ENCODE measurements around the gene IFRD2.
"Not testable (repeated sequence)": the region's sequence is repeated elsewhere in the genome, so short reads cannot be mapped to it uniquely, and the experiment has no call there.

The IFRD2 gene

DNA sequence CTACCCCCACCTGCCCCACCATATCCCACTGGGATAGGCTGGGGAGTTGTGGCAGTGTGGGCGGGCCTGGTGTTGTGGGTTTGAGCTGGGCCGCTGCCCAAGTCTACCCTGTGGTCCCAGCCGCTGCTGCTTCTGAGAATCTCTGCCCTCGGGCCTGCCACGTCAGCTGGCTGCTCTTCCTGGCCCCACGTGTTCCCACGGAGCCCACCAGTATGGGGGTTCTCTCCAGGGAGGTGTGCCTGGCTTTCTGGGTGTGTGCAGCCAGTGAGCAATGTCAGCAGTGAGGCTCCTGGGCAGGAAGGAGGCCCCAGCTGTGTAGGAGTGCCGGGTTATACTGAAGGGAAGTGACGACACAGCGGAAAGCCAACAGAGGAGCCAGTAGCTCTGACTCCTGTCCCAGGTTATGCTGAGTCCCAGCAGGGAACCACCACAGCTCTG, 45.7 kb downstream of the IFRD2 start:
- DNase-seq (ENCODE audit: low read depth, low spot score), result no peak
- Histone ChIP-seq H3K4me1 (ENCODE audit: control insufficient read depth, insufficient read depth, low read length) (peaks cover 20% of the 10 kb centered on the region), H3K36me3 (ENCODE audit: control insufficient read depth, insufficient read depth, low read length) (peaks cover 8% of the 10 kb centered on the region; the same call in 1 of the 2 replicates), H3K4me3 (ENCODE audit: low read length) (no peak overlapping the region), H3K9me3 (ENCODE audit: control insufficient read depth, insufficient read depth, low read length) (no peaks in the 10 kb centered on the region), H3K27me3 (ENCODE audit: control insufficient read depth, insufficient read depth, low read length) (no peaks in the 10 kb centered on the region), H3K27ac (ENCODE audit: low read length) (no peak overlapping the region)
- WGBS (ENCODE audit: insufficient coverage, insufficient read length), result no CpG with 5 or more reads among the region's 10 CpGs

GRCh38 chr3:50245831-50246516, 46.3 kb downstream of the IFRD2 start:
- Histone ChIP-seq H3K27ac (ENCODE audit: low read length) (no peak overlapping the region), H3K27me3 (ENCODE audit: control insufficient read depth, insufficient read depth, low read length) (no peaks in the 10 kb centered on the region), H3K4me1 (ENCODE audit: control insufficient read depth, insufficient read depth, low read length) (peaks cover 22% of the 10 kb centered on the region), H3K36me3 (ENCODE audit: control insufficient read depth, insufficient read depth, low read length) (peaks cover 5% of the 10 kb centered on the region; the same call in 1 of the 2 replicates), H3K4me3 (ENCODE audit: low read length) (no peak overlapping the region), H3K9me3 (ENCODE audit: control insufficient read depth, insufficient read depth, low read length) (no peaks in the 10 kb centered on the region)
- no CpG with 5 or more reads among the region's 25 CpGs for WGBS (ENCODE audit: insufficient coverage, insufficient read length)
- no peak for DNase-seq (ENCODE audit: low read depth, low spot score)

- peaks cover 23% of the 10 kb centered on the region for H3K4me1 ChIP-seq (ENCODE audit: control insufficient read depth, insufficient read depth, low read length)
- no peak for DNase-seq (ENCODE audit: low read depth, low spot score)
- H3K9me3 ChIP-seq (ENCODE audit: control insufficient read depth, insufficient read depth, low read length), result no peaks in the 10 kb centered on the region
- H3K27ac ChIP-seq (ENCODE audit: low read length), result no peak overlapping the region
- H3K4me3 ChIP-seq (ENCODE audit: low read length), result no peak overlapping the region
- no CpG with 5 or more reads among the region's 16 CpGs for WGBS (ENCODE audit: insufficient coverage, insufficient read length)
- peaks cover 5% of the 10 kb centered on the region; the same call in 1 of the 2 replicates for H3K36me3 ChIP-seq (ENCODE audit: control insufficient read depth, insufficient read depth, low read length)
- H3K27me3 ChIP-seq (ENCODE audit: control insufficient read depth, insufficient read depth, low read length), result no peaks in the 10 kb centered on the region
Measured at GRCh38 chr3:50245251-50245745, 46.9 kb downstream of the IFRD2 start.

DNA sequence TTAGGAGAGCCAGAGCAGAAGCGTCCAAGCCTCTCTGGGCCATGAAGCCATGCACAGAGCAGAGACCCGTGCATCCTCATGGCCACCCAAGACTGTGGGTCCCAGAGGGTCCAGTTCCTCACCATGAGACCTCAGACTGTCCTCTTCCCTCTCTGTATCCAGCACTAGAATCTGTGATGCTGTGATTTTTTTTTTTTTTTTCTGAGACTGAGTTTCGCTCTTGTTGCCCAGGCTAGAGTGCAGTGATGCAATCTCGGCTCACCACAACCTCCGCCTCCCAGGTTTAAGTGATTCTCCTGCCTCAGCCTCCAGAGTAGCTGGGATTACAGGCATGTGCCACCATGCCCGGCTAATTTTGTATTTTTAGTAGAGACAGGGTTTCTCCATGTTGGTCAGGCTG, 47.4 kb downstream of the IFRD2 start:
- H3K4me3 ChIP-seq (ENCODE audit: low read length); H3K27me3 ChIP-seq (ENCODE audit: control insufficient read depth, insufficient read depth, low read length); H3K9me3 ChIP-seq (ENCODE audit: control insufficient read depth, insufficient read depth, low read length); H3K27ac ChIP-seq (ENCODE audit: low read length); DNase-seq (ENCODE audit: low read depth, low spot score); H3K36me3 ChIP-seq (ENCODE audit: control insufficient read depth, insufficient read depth, low read length): not testable (repeated sequence)
- peaks cover 23% of the 10 kb centered on the region for H3K4me1 ChIP-seq (ENCODE audit: control insufficient read depth, insufficient read depth, low read length)
- WGBS (ENCODE audit: insufficient coverage, insufficient read length), result no CpG with 5 or more reads among the region's 6 CpGs

- no CpG with 5 or more reads among the region's 4 CpGs for WGBS (ENCODE audit: insufficient coverage, insufficient read length)
- Histone ChIP-seq H3K36me3 (ENCODE audit: control insufficient read depth, insufficient read depth, low read length) (no peaks in the 10 kb centered on the region), H3K27me3 (ENCODE audit: control insufficient read depth, insufficient read depth, low read length) (no peaks in the 10 kb centered on the region), H3K27ac (ENCODE audit: low read length) (no peak overlapping the region), H3K9me3 (ENCODE audit: control insufficient read depth, insufficient read depth, low read length) (no peaks in the 10 kb centered on the region), H3K4me3 (ENCODE audit: low read length) (no peak overlapping the region), H3K4me1 (ENCODE audit: control insufficient read depth, insufficient read depth, low read length) (peaks cover 27% of the 10 kb centered on the region)
- no peak for DNase-seq (ENCODE audit: low read depth, low spot score)
Measured at GRCh38 chr3:50243543-50243895, 48.7 kb downstream of the IFRD2 start.

- Histone ChIP-seq H3K27me3 (ENCODE audit: control insufficient read depth, insufficient read depth, low read length) (no peaks in the 10 kb centered on the region), H3K27ac (ENCODE audit: low read length) (no peak overlapping the region), H3K36me3 (ENCODE audit: control insufficient read depth, insufficient read depth, low read length) (no peaks in the 10 kb centered on the region), H3K4me3 (ENCODE audit: low read length) (no peak overlapping the region), H3K4me1 (ENCODE audit: control insufficient read depth, insufficient read depth, low read length) (peaks cover 30% of the 10 kb centered on the region), H3K9me3 (ENCODE audit: control insufficient read depth, insufficient read depth, low read length) (no peaks in the 10 kb centered on the region)
- DNase-seq (ENCODE audit: low read depth, low spot score), result no peak
- no CpG with 5 or more reads among the region's 14 CpGs for WGBS (ENCODE audit: insufficient coverage, insufficient read length)
Measured at GRCh38 chr3:50242851-50243542, 49.2 kb downstream of the IFRD2 start.

GRCh38 chr3:50242381-50242770, 49.9 kb downstream of the IFRD2 start:
- no peak overlapping the region for H3K4me3 ChIP-seq (ENCODE audit: low read length)
- no peaks in the 10 kb centered on the region for H3K36me3 ChIP-seq (ENCODE audit: control insufficient read depth, insufficient read depth, low read length)
- DNase-seq (ENCODE audit: low read depth, low spot score), result no peak
- H3K27ac ChIP-seq (ENCODE audit: low read length), result no peak overlapping the region
- no peaks in the 10 kb centered on the region for H3K27me3 ChIP-seq (ENCODE audit: control insufficient read depth, insufficient read depth, low read length)
- WGBS (ENCODE audit: insufficient coverage, insufficient read length), result no CpG with 5 or more reads among the region's 3 CpGs
- no peaks in the 10 kb centered on the region for H3K9me3 ChIP-seq (ENCODE audit: control insufficient read depth, insufficient read depth, low read length)
- H3K4me1 ChIP-seq (ENCODE audit: control insufficient read depth, insufficient read depth, low read length), result peaks cover 30% of the 10 kb centered on the region

DNA sequence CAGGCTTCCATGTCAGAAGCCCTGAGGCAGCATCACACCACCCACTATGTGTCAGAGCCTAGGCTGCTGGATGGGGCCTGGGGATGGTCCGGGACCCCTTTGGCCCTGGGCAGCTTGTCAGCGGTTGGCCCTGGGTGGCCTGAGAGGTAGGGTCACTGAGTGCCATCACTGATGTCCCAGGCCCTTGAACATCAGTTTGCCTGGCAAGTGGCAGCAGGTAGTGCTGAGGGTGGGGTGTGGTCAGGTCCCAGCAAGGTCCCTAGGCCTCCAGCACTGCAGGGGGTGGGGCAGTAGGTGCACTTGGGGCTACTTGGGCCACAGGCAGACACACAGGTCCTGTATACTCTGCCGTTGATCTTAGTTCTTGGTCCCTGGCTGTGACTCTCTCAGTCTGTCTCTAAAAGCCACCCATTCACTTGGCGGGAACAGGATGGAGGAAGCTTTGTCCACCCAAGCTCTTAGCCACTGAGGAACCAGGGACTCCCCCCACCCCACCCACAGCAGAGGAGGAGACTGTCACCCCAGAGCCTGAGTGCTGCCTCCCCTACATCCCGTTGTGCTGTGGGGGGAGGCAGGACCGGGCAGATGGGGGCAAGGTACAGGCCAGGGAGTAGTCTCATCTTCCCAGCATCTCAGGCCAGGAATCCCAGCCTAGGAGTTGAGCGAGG, 50.4 kb downstream of the IFRD2 start:
- no peak for DNase-seq (ENCODE audit: low read depth, low spot score)
- Histone ChIP-seq H3K9me3 (ENCODE audit: control insufficient read depth, insufficient read depth, low read length) (no peaks in the 10 kb centered on the region), H3K27me3 (ENCODE audit: control insufficient read depth, insufficient read depth, low read length) (no peaks in the 10 kb centered on the region), H3K4me3 (ENCODE audit: low read length) (no peak overlapping the region), H3K27ac (ENCODE audit: low read length) (no peak overlapping the region), H3K36me3 (ENCODE audit: control insufficient read depth, insufficient read depth, low read length) (no peaks in the 10 kb centered on the region), H3K4me1 (ENCODE audit: control insufficient read depth, insufficient read depth, low read length) (peaks cover 30% of the 10 kb centered on the region)
- WGBS (ENCODE audit: insufficient coverage, insufficient read length), result no CpG with 5 or more reads among the region's 7 CpGs

DNA sequence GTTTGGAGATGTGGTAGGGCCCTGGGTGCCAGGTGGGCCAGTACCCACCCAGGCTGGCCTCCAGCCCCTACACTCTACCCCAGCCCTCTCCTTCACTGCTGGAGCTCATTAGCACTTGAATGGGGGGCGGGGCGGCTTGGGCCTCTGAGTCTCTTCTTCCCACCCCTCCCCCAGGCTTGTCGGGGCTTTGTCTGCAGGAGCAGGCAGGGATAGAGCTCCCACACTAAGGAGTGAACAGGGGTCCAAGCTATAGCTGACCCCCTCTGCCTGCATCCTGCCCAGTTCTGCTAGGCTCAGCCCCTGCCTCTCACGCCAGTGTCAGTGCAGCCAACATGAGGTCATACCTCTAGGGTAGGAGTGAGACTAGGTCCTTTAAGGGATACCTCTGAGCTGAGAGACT, 51.1 kb downstream of the IFRD2 start:
- H3K36me3 ChIP-seq (ENCODE audit: control insufficient read depth, insufficient read depth, low read length), result no peaks in the 10 kb centered on the region
- H3K4me3 ChIP-seq (ENCODE audit: low read length), result no peak overlapping the region
- H3K4me1 ChIP-seq (ENCODE audit: control insufficient read depth, insufficient read depth, low read length), result peaks cover 26% of the 10 kb centered on the region
- H3K9me3 ChIP-seq (ENCODE audit: control insufficient read depth, insufficient read depth, low read length), result no peaks in the 10 kb centered on the region
- H3K27ac ChIP-seq (ENCODE audit: low read length), result no peak overlapping the region
- DNase-seq (ENCODE audit: low read depth, low spot score), result no peak
- WGBS (ENCODE audit: insufficient coverage, insufficient read length), result no CpG with 5 or more reads among the region's 4 CpGs
- H3K27me3 ChIP-seq (ENCODE audit: control insufficient read depth, insufficient read depth, low read length), result no peaks in the 10 kb centered on the region

GRCh38 chr3:50239649-50240048, 52.6 kb downstream of the IFRD2 start:
- no peak for DNase-seq (ENCODE audit: low read depth, low spot score)
- Histone ChIP-seq H3K36me3 (ENCODE audit: control insufficient read depth, insufficient read depth, low read length) (no peaks in the 10 kb centered on the region), H3K4me3 (ENCODE audit: low read length) (no peak overlapping the region), H3K27ac (ENCODE audit: low read length) (no peak overlapping the region), H3K4me1 (ENCODE audit: control insufficient read depth, insufficient read depth, low read length) (peaks cover 23% of the 10 kb centered on the region), H3K27me3 (ENCODE audit: control insufficient read depth, insufficient read depth, low read length) (no peaks in the 10 kb centered on the region), H3K9me3 (ENCODE audit: control insufficient read depth, insufficient read depth, low read length) (no peaks in the 10 kb centered on the region)
- no CpG with 5 or more reads among the region's 4 CpGs for WGBS (ENCODE audit: insufficient coverage, insufficient read length)
